BJ (cell line): ENCODE measurements around the gene OGDH. TPM values are rescaled to one million over a fixed set of nuclear protein-coding genes. Genes with fewer than 3 reads are reported as not detected.

Experiments
- CTCF ChIA-PET: fragments of 350-600 bp; formaldehyde crosslinking; extraction: SDS; loops from one replicate; lab custom pipeline; 2021; ENCODE audit warnings: antibody characterized with exemption, inconsistent platforms; lab: Yijun Ruan, JAX
- POLR2A ChIA-PET: fragments of 300-600 bp; sonication (Branson Sonifier 250); formaldehyde crosslinking; extraction: SDS; loops from one replicate; lab custom pipeline; 2021; ENCODE audit warnings: antibody characterized with exemption; lab: Charles Lee
- DNase-seq: peaks from one replicate; pipeline ENCODE4 v3.0.0-alpha.2; 2011; ENCODE audit warnings: low read depth
- H3K27me3 ChIP-seq: 2 replicates; pipeline ENCODE4 v1.6.0; 2011; ENCODE audit warnings: low read length; ENCODE audit not compliant: control insufficient read depth, insufficient read depth
- H3K36me3 ChIP-seq: 2 replicates; pipeline ENCODE4 v1.5.1; 2011; ENCODE audit warnings: low read length; ENCODE audit not compliant: control insufficient read depth, insufficient read depth
- H3K4me3 ChIP-seq: 2 replicates; pipeline ENCODE4 v1.5.1; 2011; ENCODE audit warnings: low read depth, mild to moderate bottlenecking, control low read depth, low read length
- polyA plus RNA-seq: library from polyadenylated mRNA; depleted of rRNA; stranded (reverse); fragments of >200 nt; gene quantifications from 2 replicates; pipeline ENCODE4 v1.2.3, GENCODE V29; 2011
- TF ChIP-seq, protein P1 (sequence below): IDR thresholded peaks from 2 replicates; pipeline ENCODE4 v1.5.1; 2011; ENCODE audit warnings: low read depth, mild to moderate bottlenecking, control low read depth, inconsistent platforms, low read length, moderate library complexity; ENCODE audit not compliant: insufficient read depth

The OGDH gene
- polyA plus RNA-seq, 1 experiment: 51.3 TPM

DNA sequence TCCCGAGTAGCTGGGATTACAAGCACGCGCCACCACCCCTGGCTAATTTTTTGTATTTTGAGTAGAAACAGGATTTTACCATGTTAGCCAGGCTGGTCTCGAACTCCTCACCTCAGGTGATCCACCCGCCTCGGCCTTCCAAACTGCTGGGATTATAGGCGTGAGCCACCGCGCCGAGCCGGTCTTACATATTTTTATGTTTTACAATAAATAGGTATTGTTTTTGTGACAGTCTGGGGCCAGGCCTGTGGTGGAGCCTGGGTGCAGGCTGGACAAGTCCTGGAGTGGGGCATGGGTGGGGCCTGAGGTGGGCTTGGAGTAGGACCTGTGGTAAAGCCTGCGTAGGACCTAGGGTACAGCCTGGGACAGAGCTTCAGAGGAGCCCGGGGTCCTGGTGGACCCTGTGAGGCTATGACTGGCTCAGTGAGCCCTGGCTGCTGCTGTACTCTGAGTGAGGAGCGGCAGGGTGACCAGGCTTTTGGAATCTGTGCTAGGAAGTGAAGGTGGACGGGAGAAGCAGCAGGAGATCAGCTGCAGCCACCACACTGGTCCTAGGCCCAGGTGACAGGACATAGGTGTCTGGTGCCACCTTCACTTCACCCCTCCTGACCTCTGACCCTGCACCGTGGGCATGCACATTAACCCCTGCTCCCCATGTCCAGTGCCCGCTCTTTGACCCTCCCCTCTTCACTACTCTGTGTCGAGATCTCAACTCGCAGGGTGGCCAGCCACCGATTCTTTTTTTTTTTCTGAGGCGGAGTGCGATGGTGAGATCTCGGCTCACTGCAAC is 132.6 kb downstream of the OGDH start:
- DNase-seq: no peak
- Histone ChIP-seq H3K36me3 (no peaks in the 10 kb centered on the region), H3K27me3 (no peaks in the 10 kb centered on the region), H3K4me3 (no peak overlapping the region)
- POLR2A ChIA-PET: no interaction called here
- CTCF ChIA-PET: no interaction called here
- TF ChIP-seq, protein P1, sequence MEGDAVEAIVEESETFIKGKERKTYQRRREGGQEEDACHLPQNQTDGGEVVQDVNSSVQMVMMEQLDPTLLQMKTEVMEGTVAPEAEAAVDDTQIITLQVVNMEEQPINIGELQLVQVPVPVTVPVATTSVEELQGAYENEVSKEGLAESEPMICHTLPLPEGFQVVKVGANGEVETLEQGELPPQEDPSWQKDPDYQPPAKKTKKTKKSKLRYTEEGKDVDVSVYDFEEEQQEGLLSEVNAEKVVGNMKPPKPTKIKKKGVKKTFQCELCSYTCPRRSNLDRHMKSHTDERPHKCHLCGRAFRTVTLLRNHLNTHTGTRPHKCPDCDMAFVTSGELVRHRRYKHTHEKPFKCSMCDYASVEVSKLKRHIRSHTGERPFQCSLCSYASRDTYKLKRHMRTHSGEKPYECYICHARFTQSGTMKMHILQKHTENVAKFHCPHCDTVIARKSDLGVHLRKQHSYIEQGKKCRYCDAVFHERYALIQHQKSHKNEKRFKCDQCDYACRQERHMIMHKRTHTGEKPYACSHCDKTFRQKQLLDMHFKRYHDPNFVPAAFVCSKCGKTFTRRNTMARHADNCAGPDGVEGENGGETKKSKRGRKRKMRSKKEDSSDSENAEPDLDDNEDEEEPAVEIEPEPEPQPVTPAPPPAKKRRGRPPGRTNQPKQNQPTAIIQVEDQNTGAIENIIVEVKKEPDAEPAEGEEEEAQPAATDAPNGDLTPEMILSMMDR: no peak

DNA sequence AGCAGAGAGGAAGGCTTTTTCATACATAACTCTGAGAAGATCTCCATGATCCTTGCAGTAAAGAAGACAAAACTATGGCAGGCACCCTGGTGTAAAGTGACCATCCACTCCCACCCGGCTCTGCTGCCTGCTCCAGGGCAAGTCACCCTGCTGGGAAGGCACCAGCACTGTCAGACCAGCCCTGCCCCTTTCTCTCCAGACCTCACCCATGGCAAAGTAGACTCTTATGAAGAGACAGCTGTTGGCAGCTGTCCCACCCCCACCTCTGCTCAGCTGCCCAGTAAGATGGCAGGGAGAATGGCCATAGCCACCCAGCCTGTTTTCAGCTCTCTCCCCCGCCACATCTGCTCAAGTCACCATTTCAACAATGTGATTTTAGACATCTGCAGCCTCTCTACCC is 133.6 kb downstream of the OGDH start:
- ChIA-PET POLR2A (no interaction called here), CTCF (no interaction called here)
- no peak for DNase-seq
- Histone ChIP-seq H3K27me3 (no peaks in the 10 kb centered on the region), H3K4me3 (no peak overlapping the region), H3K36me3 (no peaks in the 10 kb centered on the region)
- TF ChIP-seq, protein P1: no peak

DNA sequence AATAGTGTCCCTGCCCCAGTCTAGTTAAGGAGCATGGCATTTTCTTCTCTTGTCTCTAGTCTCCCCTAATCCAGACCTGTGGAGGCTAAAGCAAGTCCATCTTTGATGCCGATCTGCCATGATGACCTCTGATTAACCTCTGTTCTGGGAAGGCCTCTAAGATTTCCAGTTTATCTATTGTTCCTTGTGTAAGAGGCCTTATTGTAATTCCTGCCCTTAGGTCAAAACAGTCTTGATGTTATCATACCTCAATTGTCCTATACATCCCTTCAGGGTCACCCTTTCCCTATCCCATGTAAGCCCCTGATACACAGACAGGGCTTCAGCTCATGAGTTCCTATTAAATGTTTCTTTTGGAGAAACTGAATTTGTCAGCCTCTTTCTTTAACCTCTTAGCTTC is 137.3 kb downstream of the OGDH start:
- no peak overlapping the region for H3K4me3 ChIP-seq
- ChIA-PET POLR2A (interaction anchor here (0.6 kb wide), 1 partner anchor 135 kb away, joined by 18 read pairs; no protein-coding TSS in a partner anchor), CTCF (interaction anchor here (0.6 kb wide), 1 partner anchor 9 kb away, joined by 4 read pairs; no protein-coding TSS in a partner anchor)
- TF ChIP-seq, protein P1: no peak
- DNase-seq: no peak
- H3K36me3 ChIP-seq: no peaks in the 10 kb centered on the region
- H3K27me3 ChIP-seq: no peaks in the 10 kb centered on the region

DNA sequence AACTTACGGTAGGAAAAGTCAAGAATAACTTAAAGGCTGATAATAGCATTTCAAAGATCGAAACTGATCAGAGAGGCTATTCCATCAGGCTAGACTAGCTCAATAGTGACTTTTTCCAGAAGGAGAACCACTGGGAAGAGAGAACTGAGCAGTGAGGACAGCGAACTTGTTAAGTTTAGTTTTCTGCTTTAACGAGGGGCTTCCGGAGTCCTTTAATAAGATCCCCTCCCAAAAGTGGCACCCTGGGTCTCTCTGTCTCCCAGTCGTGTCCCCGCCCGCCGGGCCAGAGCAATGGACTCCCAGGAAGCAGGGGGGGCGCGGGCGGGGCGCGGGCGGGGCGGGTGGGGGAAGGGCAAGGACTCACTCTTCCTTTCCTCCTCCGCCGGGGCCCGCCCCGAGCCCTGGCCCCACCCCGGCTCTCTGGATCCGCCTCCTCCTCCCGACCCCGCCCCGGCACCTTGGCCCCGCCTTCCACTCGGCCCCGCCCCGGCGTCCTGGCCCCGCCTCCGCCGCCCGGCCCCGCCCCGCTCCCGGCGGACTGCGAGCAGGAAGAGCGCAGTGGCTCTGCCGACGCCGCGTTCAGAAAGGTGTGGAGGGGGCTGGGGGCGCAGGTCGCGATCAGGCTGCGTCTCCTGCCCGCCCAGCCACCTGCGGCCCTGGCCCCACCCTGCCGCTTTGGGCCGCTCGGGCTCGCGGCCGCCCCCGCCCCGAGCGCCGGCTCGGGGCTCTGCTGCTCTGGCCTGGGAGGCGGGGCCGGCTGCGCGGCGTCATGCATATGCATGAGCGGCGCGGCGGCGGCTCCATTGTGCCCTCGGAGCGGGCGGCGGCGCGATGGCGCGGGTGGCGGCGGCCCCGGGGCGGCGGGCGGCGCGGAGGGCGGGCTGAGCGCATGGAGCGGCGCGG is 141.9 kb downstream of the OGDH start, which contains the start of gene ZMIZ2:
Gene ZMIZ2 (plus strand): TSS at position 803 of the 903 bp plus-strand sequence. CDS start 7,403 bp downstream, outside the sequence.
- Histone ChIP-seq H3K4me3 (peak within 1 kb of the TSS; percentile 88), H3K27me3 (no peaks in the 10 kb centered on the region), H3K36me3 (no peaks in the 10 kb centered on the region)
- ChIA-PET CTCF (interaction anchor here (0.8 to 1.6 kb wide), 2 partner anchors 13 to 160 kb away, joined by 3 read pairs; no protein-coding TSS in a partner anchor), POLR2A (interaction anchor here (0.6 to 0.9 kb wide), 2 partner anchors 98 to 166 kb away, joined by 3 read pairs; partner anchors contain the start of gene TMED4)
- no peak for DNase-seq
- TF ChIP-seq, protein P1: no peak
